Heart left ventricle (tissue), 16 donors: ENCODE results near the gene TJAP1. TPM values are rescaled to one million over a fixed set of nuclear protein-coding genes. Genes with fewer than 3 reads are reported as not detected.
"Not testable (repeated sequence)": the region's sequence is repeated elsewhere in the genome, so short reads cannot be mapped to it uniquely, and the experiment has no call there.

ENCODE experiments used
- ATAC-seq, 4 donors: fragments of 200-7000 bp; cut with Tn5 transposase; one replicate each; pipeline ENCODE4 v1.9.1; 2020 to 2022; ENCODE audit warnings: moderate library complexity in 4 of 4, mild to moderate bottlenecking in 3 of 4, moderate number of reproducible peaks in 1 of 4
- DNase-seq, 5 donors: peaks; one replicate each; pipeline ENCODE4 v3.0.0-alpha.2; 2020
- H3K27ac ChIP-seq, 12 donors: fragments of 200-600 bp; sonication (generic) in 4 of 12; one replicate each; pipeline versions ENCODE4 v1.5.0 to v1.8.0; 2016 to 2022; ENCODE audit warnings: mild to moderate bottlenecking in 2 of 12
- H3K27me3 ChIP-seq, 9 donors: fragments of 200-600 bp; sonication (generic) in 2 of 9; one replicate each; pipeline versions ENCODE4 v1.5.1 to v1.8.0; 2016 to 2022; ENCODE audit warnings: mild to moderate bottlenecking in 3 of 9
- H3K36me3 ChIP-seq, 9 donors: fragments of 200-600 bp; sonication (generic) in 2 of 9; one replicate each; pipeline versions ENCODE4 v1.5.0 to v1.8.0; 2018 to 2022; ENCODE audit warnings: mild to moderate bottlenecking in 2 of 9
- H3K4me1 ChIP-seq, 12 donors: fragments of 200-600 bp; sonication (generic) in 4 of 12; one replicate each; pipeline versions ENCODE4 v1.5.0 to v1.8.0; 2016 to 2022; ENCODE audit warnings: mild to moderate bottlenecking in 3 of 12
- H3K4me3 ChIP-seq, 12 donors: fragments of 200-600 bp; sonication (generic) in 4 of 12; one replicate each; pipeline versions ENCODE4 v1.5.0 to v1.8.0; 2017 to 2022; ENCODE audit warnings: mild to moderate bottlenecking in 9 of 12, moderate library complexity in 4 of 12
- H3K9me3 ChIP-seq, 12 donors: fragments of 200-600 bp; sonication (generic) in 4 of 12; one replicate each; pipeline versions ENCODE4 v1.5.0 to v1.8.0; 2016 to 2022; ENCODE audit warnings: mild to moderate bottlenecking in 1 of 12
- CTCF ChIP-seq, 12 donors: fragments of 200-600 bp; sonication (generic) in 4 of 12; IDR thresholded peaks; one replicate each; pipeline versions ENCODE4 v1.5.0 to v1.8.0; 2018 to 2022; ENCODE audit warnings: antibody characterized with exemption in 12 of 12, mild to moderate bottlenecking in 5 of 12
- POLR2A ChIP-seq, 2 donors: fragments of 450-650 bp; IDR thresholded peaks; one replicate each; pipeline ENCODE4 v1.6.1; 2017; ENCODE audit warnings: antibody characterized with exemption in 2 of 2, mild to moderate bottlenecking in 2 of 2, moderate library complexity in 2 of 2
- WGBS, 4 donors: extraction: QIAGEN DNeasy Blood & Tissue Kit in 2 of 4; methylation state at CpG; one replicate each; pipeline versions ENCODE4 v1.1.5 to v1.1.7; 2013 to 2018; 5-methylcytosine and 5-hydroxymethylcytosine counted together
- intact Hi-C, 10 donors: fragments of 100-400 bp; cut with DNase I; formaldehyde crosslinking; loops; one replicate each; pipeline versions ENCODE4 v1.11.1 to v1.14.2; 2022
- polyA plus RNA-seq, 2 donors: library from polyadenylated mRNA; stranded (reverse); fragments of 200-250 nt; gene quantifications; one replicate each; pipeline ENCODE4 v1.2.3, GENCODE V29; 2013
- total RNA-seq, 9 donors: library from RNA; depleted of rRNA in 2 of 9; stranded (reverse); fragments of >200 nt in 2 of 9; fragmentation: NEBNext Ultra II Directional in 3 of 9; extraction: Animal tissue kit (Norgen Biotek cat#: 25700) in 3 of 9; gene quantifications; one replicate each; pipeline versions ENCODE4 v1.1.0 to v1.2.4, GENCODE V29; 2016 to 2023
- donor health status: ischemic (EF 13 %, LVEDD 7.1; RV severe dilation, severe dysfunction).
- donor health status: healthy with polysubstance abuse.
- donor health status: DM: no; HTN: yes; CAD: no.
- donor health status: DM: no; HTN: no; CAD: no.
- donor health status: ischemic (EF 25% LVEDD 6.9; RV normal size, moderate dysfunction).
- donor health status: ischemic (EF 25% LVEDD 5.7; RV mildly dilated, moderate dysfunction).
- donor health status: healthy.
- donor health status: DM: yes; HTN: yes; CAD: no.
- donor health status: ischemic (EF 35%, LVEDD 5.7; RV mildly dilated, moderate dysfunction).
- donor health status: nonischemic (EF 11% LVEDD 7.7; RV severe dilation, severe dysfunction).
- donor health status: DM: yes; HTN: yes; CAD: no.
- donor health status: PGD.
- donor health status: ischemic (EF 29% LVEDD 5.4; RV normal size, mild dysfunction).
- donor health status: nonischemic (EF 23%, LVEDD 6.1; RV moderate dilation, normal function).

The TJAP1 gene
- total and polyA plus RNA-seq, 11 donors = 16.5 to 34.5 (median 18.7) TPM

DNA sequence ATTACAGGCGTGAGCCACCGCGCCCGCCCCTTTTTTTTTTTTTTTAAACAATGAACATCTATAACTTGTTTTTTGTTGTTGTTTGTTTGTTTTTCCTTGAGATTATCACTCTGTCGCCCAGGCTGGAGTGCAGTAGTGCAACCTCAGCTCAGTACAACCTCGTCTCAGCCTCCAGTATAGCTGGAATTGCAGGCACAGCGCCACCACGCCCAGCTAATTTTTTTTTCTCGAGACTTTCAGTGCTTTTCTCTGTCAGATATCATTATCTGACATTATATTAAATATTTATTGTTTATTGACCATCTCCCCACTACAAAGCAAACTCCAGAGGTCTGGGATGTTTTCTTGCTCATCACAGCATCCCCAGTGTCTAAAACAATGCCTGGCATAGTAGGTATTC is 19.7 kb upstream of the TJAP1 start:
- 62 to 77% (median 67%) methylated on average over 9 of the region's 9 CpGs for WGBS, 4 donors
- Histone ChIP-seq H3K4me3 (no peak overlapping the region), H3K9me3 (no peaks in the 10 kb centered on the region), H3K27me3 (peaks cover 0 to 31% (median 6%) of the 10 kb centered on the region in 9 donors), H3K4me1 (peaks cover 0 to 22% (median 5%) of the 10 kb centered on the region in 12 donors), H3K36me3 (peaks cover 0 to 8% (median 0%) of the 10 kb centered on the region in 9 donors), H3K27ac (no peak overlapping the region)
- TF ChIP-seq POLR2A (IDR thresholded peaks at IDR 0.05) (no peak), CTCF (IDR thresholded peaks at IDR 0.05) (no peak)
- intact Hi-C loops = loop anchor here in 1 of 10 donors (1.0 to 10.0 kb wide), 2 partner anchors 38 to 73 kb away; no protein-coding TSS in a partner anchor
- no peak for ATAC-seq
- no peak for DNase-seq

GRCh38 chr6:43458154-43458553 is 19.2 kb upstream of the TJAP1 start:
- intact Hi-C loops = loop anchor here in 1 of 10 donors (10.0 kb wide), 1 partner anchor 73 kb away; no protein-coding TSS in a partner anchor
- H3K4me3 ChIP-seq, ATAC-seq, H3K27ac ChIP-seq, H3K36me3 ChIP-seq, DNase-seq, H3K9me3 ChIP-seq: not testable (repeated sequence)
- Histone ChIP-seq H3K27me3 (peaks cover 0 to 32% (median 10%) of the 10 kb centered on the region in 9 donors), H3K4me1 (peaks cover 0 to 22% (median 5%) of the 10 kb centered on the region in 12 donors)
- WGBS, 4 donors = 96 to 97% (median 97%) methylated on average over 15 of the region's 15 CpGs

DNA sequence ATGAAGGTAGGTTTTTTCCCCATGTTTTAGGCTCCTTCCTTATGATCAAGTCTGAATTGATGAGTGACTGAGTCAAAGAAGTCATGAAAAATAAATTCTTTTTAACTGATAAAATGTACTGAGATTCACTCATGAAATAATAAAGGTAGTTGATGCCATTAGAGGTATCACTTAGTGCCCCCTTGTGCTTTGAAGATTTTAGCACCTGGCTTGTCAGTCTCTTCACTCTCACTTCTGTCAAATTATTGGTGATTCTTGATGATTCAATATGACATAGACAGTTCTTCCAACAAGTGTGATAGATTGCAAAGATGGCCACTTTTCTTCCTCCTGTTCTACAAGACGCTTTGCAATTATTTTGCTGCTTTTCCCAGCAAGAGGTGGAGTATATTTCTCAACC is 17.8 kb upstream of the TJAP1 start:
- Histone ChIP-seq H3K9me3 (no peaks in the 10 kb centered on the region), H3K27ac (no peak overlapping the region), H3K36me3 (no peaks in the 10 kb centered on the region), H3K27me3 (peaks cover 0 to 36% (median 11%) of the 10 kb centered on the region in 9 donors), H3K4me1 (peaks cover 0 to 15% (median 3%) of the 10 kb centered on the region in 12 donors), H3K4me3 (no peak overlapping the region)
- intact Hi-C loops = loop anchor here in 1 of 10 donors (10.0 kb wide), 1 partner anchor 75 kb away; no protein-coding TSS in a partner anchor
- DNase-seq = no peak
- no peak for TF ChIP-seq CTCF (IDR thresholded peaks at IDR 0.05)
- TF ChIP-seq POLR2A (IDR thresholded peaks at IDR 0.05) = no peak
- WGBS, 4 donors = 60 to 95% (median 87%) methylated on average over 1 of the region's 1 CpG
- no peak for ATAC-seq

DNA sequence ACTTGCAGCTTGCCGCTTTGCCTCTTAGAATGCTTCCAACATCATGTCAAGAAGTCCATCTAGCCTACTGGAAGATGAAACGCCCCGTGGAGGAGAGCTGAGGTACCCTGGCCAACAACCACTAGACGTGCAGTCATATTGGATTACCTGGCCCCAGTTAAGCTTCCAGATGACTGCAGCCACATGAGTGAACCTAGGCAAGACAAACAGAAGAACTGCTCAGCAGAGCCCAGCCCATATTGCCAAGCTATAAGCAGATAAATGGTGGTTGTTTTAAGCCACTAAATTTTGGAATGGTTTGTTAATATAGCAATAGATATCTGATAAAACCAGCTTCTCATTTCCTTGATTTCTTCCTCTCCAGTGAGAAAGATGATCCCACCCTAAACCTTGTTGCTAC is 17.3 kb upstream of the TJAP1 start:
- Histone ChIP-seq H3K4me3 (no peak overlapping the region), H3K27ac (no peak overlapping the region), H3K9me3 (no peaks in the 10 kb centered on the region), H3K4me1 (peaks cover 0 to 10% (median 3%) of the 10 kb centered on the region in 12 donors), H3K27me3 (peaks cover 0 to 36% (median 11%) of the 10 kb centered on the region in 9 donors), H3K36me3 (no peaks in the 10 kb centered on the region)
- ATAC-seq (no peak), DNase-seq (no peak)
- 60 to 94% (median 86%) methylated on average over 4 of the region's 4 CpGs for WGBS, 4 donors
- intact Hi-C loops = no loop called here
- TF ChIP-seq POLR2A (IDR thresholded peaks at IDR 0.05) = no peak
- TF ChIP-seq CTCF (IDR thresholded peaks at IDR 0.05) = no peak

DNA sequence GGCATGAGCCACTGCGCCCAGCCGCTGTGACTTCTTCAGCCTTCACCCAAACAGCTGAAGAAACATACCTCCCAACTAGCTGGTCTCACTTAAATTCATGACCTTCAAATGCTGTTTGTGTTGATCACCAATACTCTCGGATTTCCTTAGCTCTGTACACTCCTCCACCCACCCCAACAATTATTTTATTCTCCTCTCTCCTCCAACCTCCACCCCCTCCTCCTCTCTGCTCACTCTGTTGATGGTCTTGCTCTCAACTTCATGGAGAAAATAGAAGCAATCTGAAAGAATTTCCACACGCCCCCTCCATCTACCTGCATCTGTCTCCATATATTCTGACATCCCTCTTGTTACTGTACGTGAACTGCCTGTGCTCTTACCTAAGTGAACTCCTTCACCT is 15.4 kb upstream of the TJAP1 start:
- no peaks in the 10 kb centered on the region for H3K9me3 ChIP-seq
- peaks cover 0 to 23% (median 0%) of the 10 kb centered on the region in 9 donors for H3K27me3 ChIP-seq
- no peak for ATAC-seq
- H3K36me3 ChIP-seq = no peaks in the 10 kb centered on the region
- H3K27ac ChIP-seq = no peak overlapping the region
- TF ChIP-seq POLR2A (IDR thresholded peaks at IDR 0.05) (no peak), CTCF (IDR thresholded peaks at IDR 0.05) (no peak)
- DNase-seq = no peak
- intact Hi-C loops = no loop called here
- no peaks in the 10 kb centered on the region for H3K4me1 ChIP-seq
- WGBS, 4 donors = 81 to 89% (median 86%) methylated on average over 5 of the region's 5 CpGs
- no peak overlapping the region for H3K4me3 ChIP-seq
